Measurements from ENCODE around the gene DCAF15. TPM values are rescaled to one million over a fixed set of nuclear protein-coding genes. Genes with fewer than 3 reads are reported as not detected.
"Not testable (repeated sequence)": the region's sequence is repeated elsewhere in the genome, so short reads cannot be mapped to it uniquely, and the experiment has no call there.

DCAF15 gene
- total and polyA plus RNA-seq, 2 experiments from 2014 or later, result 9.3 to 11.5 TPM

- TF ChIP-seq EZH2phosphoT487 (IDR thresholded peaks at IDR 0.05; ENCODE audit: insufficient read depth, low read depth), result no peak
- no peak for TF ChIP-seq EZH2 (IDR thresholded peaks at IDR 0.05; ENCODE audit: insufficient read depth, poor library complexity, severe bottlenecking)
- DNase-seq, result peak; percentile 73
- in situ Hi-C loops (cut with MboI), result no loop called here
Measured at GRCh38 chr19:13920940-13921747, 31.2 kb upstream of the DCAF15 start.

GRCh38 chr19:13922118-13922517 is 30.2 kb upstream of the DCAF15 start:
- H3K9me2 ChIP-seq (ENCODE audit: insufficient read depth); DNase-seq; H3K4me1 ChIP-seq (ENCODE audit: insufficient read depth); H3K9me3 ChIP-seq (ENCODE audit: low read depth); H3K4me2 ChIP-seq (ENCODE audit: unreplicated experiment); H3K4me3 ChIP-seq; H3K27ac ChIP-seq; H4K20me1 ChIP-seq (ENCODE audit: insufficient read depth); H3F3A ChIP-seq (ENCODE audit: insufficient read depth); in situ Hi-C loops (cut with MboI); H3K79me2 ChIP-seq (ENCODE audit: insufficient read depth); H3K9ac ChIP-seq; H2AFZ ChIP-seq; H3K27me3 ChIP-seq (replicated peaks; ENCODE audit: insufficient read depth): not testable (repeated sequence)
- peaks cover 16% of the 10 kb centered on the region for H3K36me3 ChIP-seq (ENCODE audit: low read depth)
- whole genome bisulfite sequencing, 2 experiments (ENCODE audit: low coverage in 1 of 2, low lambda C conversion rate in 2 of 2, missing lambda C conversion rate in 2 of 2), result 84 to 85% methylated on average over 6 of the region's 6 CpGs

More at GRCh38 chr19:13920940-13921747, 31.2 kb upstream of the DCAF15 start:
- no peak overlapping the region for H3K4me3 ChIP-seq
- H3K27ac ChIP-seq, result no peak overlapping the region
- no peaks in the 10 kb centered on the region for H3K9me3 ChIP-seq (ENCODE audit: low read depth)
- H2AFZ ChIP-seq, result no peak overlapping the region
- peaks cover 20% of the 10 kb centered on the region for H3K36me3 ChIP-seq (ENCODE audit: low read depth)
- no peaks in the 10 kb centered on the region for H3F3A ChIP-seq (ENCODE audit: insufficient read depth)
- H3K4me2 ChIP-seq (ENCODE audit: unreplicated experiment), result no peak overlapping the region
- no peaks in the 10 kb centered on the region for H3K4me1 ChIP-seq (ENCODE audit: insufficient read depth)
- no peaks in the 10 kb centered on the region for H3K79me2 ChIP-seq (ENCODE audit: insufficient read depth)
- no peak overlapping the region for H3K9ac ChIP-seq
- 53 to 61% methylated on average over 2 of the region's 2 CpGs for WGBS, 2 experiments (ENCODE audit: low coverage in 1 of 2, low lambda C conversion rate in 2 of 2, missing lambda C conversion rate in 2 of 2)
- H3K9me2 ChIP-seq (ENCODE audit: insufficient read depth), result no peaks in the 10 kb centered on the region
- no peaks in the 10 kb centered on the region for H3K27me3 ChIP-seq (replicated peaks; ENCODE audit: insufficient read depth)
- no peaks in the 10 kb centered on the region for H4K20me1 ChIP-seq (ENCODE audit: insufficient read depth)

GRCh38 chr19:13923194-13923987 is 28.9 kb upstream of the DCAF15 start:
- in situ Hi-C loops (cut with MboI), result no loop called here
- Histone ChIP-seq H3K27me3 (replicated peaks; ENCODE audit: insufficient read depth) (no peaks in the 10 kb centered on the region), H3K36me3 (ENCODE audit: low read depth) (peaks cover 16% of the 10 kb centered on the region), H3K4me1 (ENCODE audit: insufficient read depth) (no peaks in the 10 kb centered on the region), H4K20me1 (ENCODE audit: insufficient read depth) (no peaks in the 10 kb centered on the region), H3K79me2 (ENCODE audit: insufficient read depth) (no peaks in the 10 kb centered on the region), H3K9ac (no peak overlapping the region), H3K27ac (no peak overlapping the region), H3F3A (ENCODE audit: insufficient read depth) (no peaks in the 10 kb centered on the region), H3K4me2 (ENCODE audit: unreplicated experiment) (no peak overlapping the region), H3K9me2 (ENCODE audit: insufficient read depth) (no peaks in the 10 kb centered on the region), H2AFZ (no peak overlapping the region), H3K9me3 (ENCODE audit: low read depth) (no peaks in the 10 kb centered on the region), H3K4me3 (no peak overlapping the region)
- TF ChIP-seq EZH2 (IDR thresholded peaks at IDR 0.05; ENCODE audit: insufficient read depth, poor library complexity, severe bottlenecking) (no peak), EZH2phosphoT487 (IDR thresholded peaks at IDR 0.05; ENCODE audit: insufficient read depth, low read depth) (no peak)
- 94 to 96% methylated on average over 21 to 28 of the region's 28 CpGs for WGBS, 2 experiments (ENCODE audit: low coverage in 1 of 2, low lambda C conversion rate in 2 of 2, missing lambda C conversion rate in 2 of 2)
- no peak for DNase-seq

- H3K9me3 ChIP-seq (ENCODE audit: low read depth), result no peaks in the 10 kb centered on the region
- H3F3A ChIP-seq (ENCODE audit: insufficient read depth), result no peaks in the 10 kb centered on the region
- H3K79me2 ChIP-seq (ENCODE audit: insufficient read depth), result no peaks in the 10 kb centered on the region
- no peak overlapping the region for H3K4me2 ChIP-seq (ENCODE audit: unreplicated experiment)
- H3K4me3 ChIP-seq, result no peak overlapping the region
- H3K27ac ChIP-seq, result no peak overlapping the region
- peaks cover 11% of the 10 kb centered on the region for H3K36me3 ChIP-seq (ENCODE audit: low read depth)
- no peak for TF ChIP-seq EZH2phosphoT487 (IDR thresholded peaks at IDR 0.05; ENCODE audit: insufficient read depth, low read depth)
- no peak for TF ChIP-seq EZH2 (IDR thresholded peaks at IDR 0.05; ENCODE audit: insufficient read depth, poor library complexity, severe bottlenecking)
- no peak overlapping the region for H3K9ac ChIP-seq
- H3K9me2 ChIP-seq (ENCODE audit: insufficient read depth), result no peaks in the 10 kb centered on the region
- 75 to 100% methylated on average over 2 to 4 of the region's 4 CpGs for WGBS, 2 experiments (ENCODE audit: low coverage in 1 of 2, low lambda C conversion rate in 2 of 2, missing lambda C conversion rate in 2 of 2)
- no peaks in the 10 kb centered on the region for H4K20me1 ChIP-seq (ENCODE audit: insufficient read depth)
- in situ Hi-C loops (cut with MboI), result no loop called here
- no peaks in the 10 kb centered on the region for H3K27me3 ChIP-seq (replicated peaks; ENCODE audit: insufficient read depth)
- DNase-seq, result no peak
- H2AFZ ChIP-seq, result no peak overlapping the region
- no peaks in the 10 kb centered on the region for H3K4me1 ChIP-seq (ENCODE audit: insufficient read depth)
Measured at GRCh38 chr19:13926010-13926409, 26.3 kb upstream of the DCAF15 start.

Data from GM23248 (cell line).